Skeletal muscle satellite cell (primary cell): ENCODE data around the gene EXOSC9.

Source experiments
- H3K27me3 ChIP-seq: 2 replicates; pipeline ENCODE4 v1.7.0; 2013; ENCODE audit warnings: low read length; ENCODE audit not compliant: control insufficient read depth, insufficient read depth
- H3K36me3 ChIP-seq: 2 replicates; pipeline ENCODE4 v1.7.0; 2013; ENCODE audit warnings: mild to moderate bottlenecking, control low read depth, low read length; ENCODE audit not compliant: insufficient read depth
- H3K4me1 ChIP-seq: 2 replicates; pipeline ENCODE4 v1.7.0; 2013; ENCODE audit warnings: low read length; ENCODE audit not compliant: control insufficient read depth, insufficient read depth
- H3K4me2 ChIP-seq: 2 replicates; pipeline ENCODE4 v1.7.0; 2013; ENCODE audit warnings: mild to moderate bottlenecking, low read length
- H3K4me3 ChIP-seq: 2 replicates; pipeline ENCODE4 v1.7.0; 2013; ENCODE audit warnings: low read length
- H3K9ac ChIP-seq: 2 replicates; pipeline ENCODE4 v1.7.0; 2013; ENCODE audit warnings: mild to moderate bottlenecking, low read depth, low read length, moderate library complexity
- H3K9me3 ChIP-seq: replicated peaks from 2 replicates; pipeline ENCODE4 v1.7.0; 2013; ENCODE audit warnings: mild to moderate bottlenecking, control low read depth, low read length

The EXOSC9 gene

DNA sequence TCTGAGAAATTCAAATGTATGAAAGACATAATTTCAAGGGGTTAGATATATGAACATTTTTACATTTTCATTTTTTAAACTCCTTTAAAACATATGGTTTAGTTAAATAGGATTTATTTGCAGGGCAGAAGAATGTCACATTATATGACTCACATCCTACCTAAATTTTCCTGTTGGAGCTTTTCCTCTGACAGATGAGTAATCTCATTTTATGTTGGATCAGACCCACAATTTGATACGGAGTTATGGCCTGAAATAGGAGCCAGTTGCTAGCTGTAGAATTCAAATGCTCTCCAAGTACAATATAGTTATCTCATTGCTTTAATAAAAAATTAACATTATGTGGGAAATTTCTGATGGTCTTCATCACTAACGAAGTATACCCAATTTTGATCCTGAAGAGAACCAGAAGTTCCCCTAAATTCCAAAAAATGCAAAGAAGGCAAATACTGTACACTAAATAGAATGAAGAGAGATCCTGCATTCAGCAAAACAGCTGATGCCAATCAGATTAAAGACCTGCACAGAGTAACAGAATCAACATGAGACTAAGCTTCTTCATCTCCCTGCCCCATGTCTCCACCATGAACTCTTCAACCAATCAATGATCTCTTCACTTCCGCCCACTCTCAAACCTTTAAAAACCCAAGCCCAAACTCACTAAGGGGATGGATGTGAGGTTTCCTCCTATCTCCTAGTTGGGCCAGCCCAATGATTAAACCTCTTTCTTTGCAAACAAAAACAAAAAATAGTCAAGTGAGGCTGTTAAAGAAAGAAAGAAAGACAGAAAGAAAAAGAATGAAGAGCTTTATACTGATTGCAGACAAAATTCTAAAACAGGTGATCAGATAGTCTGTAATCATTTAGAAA is 10.9 kb upstream of the EXOSC9 start:
- no peaks in the 10 kb centered on the region for H3K36me3 ChIP-seq
- H3K4me1 ChIP-seq, result peaks cover 68% of the 10 kb centered on the region
- no peaks in the 10 kb centered on the region for H3K27me3 ChIP-seq
- no peak overlapping the region for H3K4me3 ChIP-seq
- H3K4me2 ChIP-seq, result peak overlapping the region; percentile 49
- H3K9me3 ChIP-seq, result no peaks in the 10 kb centered on the region
- peak overlapping the region; percentile 68 for H3K9ac ChIP-seq

- H3K4me3 ChIP-seq, result no peak overlapping the region
- H3K36me3 ChIP-seq, result no peaks in the 10 kb centered on the region
- H3K27me3 ChIP-seq, result no peaks in the 10 kb centered on the region
- H3K4me2 ChIP-seq, result peak overlapping the region; percentile 41
- no peaks in the 10 kb centered on the region for H3K9me3 ChIP-seq
- peak overlapping the region; percentile 68 for H3K9ac ChIP-seq
- peaks cover 64% of the 10 kb centered on the region for H3K4me1 ChIP-seq
Observed at GRCh38 chr4:121790976-121791375, 10.1 kb upstream of the EXOSC9 start.

GRCh38 chr4:121791481-121791880 is 9.6 kb upstream of the EXOSC9 start:
- H3K9ac ChIP-seq, result peak overlapping the region; percentile 68
- peak overlapping the region; percentile 41 for H3K4me2 ChIP-seq
- H3K27me3 ChIP-seq, result no peaks in the 10 kb centered on the region
- peaks cover 59% of the 10 kb centered on the region for H3K4me1 ChIP-seq
- no peaks in the 10 kb centered on the region for H3K9me3 ChIP-seq
- no peaks in the 10 kb centered on the region for H3K36me3 ChIP-seq
- H3K4me3 ChIP-seq, result no peak overlapping the region

GRCh38 chr4:121792966-121793365 is 8.2 kb upstream of the EXOSC9 start:
- Histone ChIP-seq H3K4me3 (no peak overlapping the region), H3K9me3 (no peaks in the 10 kb centered on the region), H3K36me3 (no peaks in the 10 kb centered on the region), H3K4me1 (peaks cover 52% of the 10 kb centered on the region), H3K9ac (no peak overlapping the region), H3K27me3 (no peaks in the 10 kb centered on the region), H3K4me2 (no peak overlapping the region)

- no peaks in the 10 kb centered on the region for H3K27me3 ChIP-seq
- H3K4me1 ChIP-seq, result peaks cover 38% of the 10 kb centered on the region
- no peak overlapping the region for H3K4me3 ChIP-seq
- H3K9me3 ChIP-seq, result no peaks in the 10 kb centered on the region
- no peak overlapping the region for H3K9ac ChIP-seq
- no peaks in the 10 kb centered on the region for H3K36me3 ChIP-seq
- no peak overlapping the region for H3K4me2 ChIP-seq
Observed at GRCh38 chr4:121794505-121795188, 6.5 kb upstream of the EXOSC9 start.

- Histone ChIP-seq H3K27me3 (no peaks in the 10 kb centered on the region), H3K9ac (no peak overlapping the region), H3K4me3 (no peak overlapping the region), H3K9me3 (no peaks in the 10 kb centered on the region), H3K4me1 (peaks cover 31% of the 10 kb centered on the region), H3K36me3 (no peaks in the 10 kb centered on the region), H3K4me2 (no peak overlapping the region)
Observed at GRCh38 chr4:121796283-121796682, 4.8 kb upstream of the EXOSC9 start.

DNA sequence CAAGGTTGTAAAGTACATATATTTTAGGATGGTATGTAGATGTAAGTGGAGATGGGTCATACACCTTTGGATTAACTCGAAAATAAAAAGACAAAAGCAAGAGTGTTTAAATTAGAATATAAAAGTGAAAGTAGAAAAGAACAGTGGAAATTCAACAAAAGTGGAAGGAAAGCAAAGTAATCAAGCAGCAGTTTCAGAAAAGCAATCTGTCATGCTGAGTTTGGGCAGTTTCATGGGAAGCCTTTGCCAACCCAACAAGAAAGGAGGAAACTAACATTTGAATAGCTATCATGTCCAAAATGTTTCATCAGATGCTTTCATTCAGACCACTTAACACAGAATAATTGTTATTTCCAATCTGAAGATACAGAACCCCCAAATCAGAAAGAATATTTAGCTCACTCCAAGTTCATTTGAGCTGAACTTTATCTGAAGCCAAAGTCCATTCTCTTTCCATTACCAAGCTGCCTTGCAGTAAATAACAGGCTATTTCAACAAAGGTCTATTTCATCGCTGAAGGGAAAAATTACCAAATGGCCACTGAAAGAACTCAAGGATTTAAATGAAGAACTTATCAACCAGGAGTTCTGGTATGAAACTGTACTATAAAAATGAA is 1.8 kb upstream of the EXOSC9 start:
- H3K4me3 ChIP-seq, result no peak overlapping the region
- H3K9ac ChIP-seq, result no peak overlapping the region
- H3K4me1 ChIP-seq, result peaks cover 29% of the 10 kb centered on the region
- H3K4me2 ChIP-seq, result no peak overlapping the region
- H3K27me3 ChIP-seq, result no peaks in the 10 kb centered on the region
- H3K36me3 ChIP-seq, result peaks cover 14% of the 10 kb centered on the region
- no peaks in the 10 kb centered on the region for H3K9me3 ChIP-seq

- Histone ChIP-seq H3K4me3 (no peak overlapping the region), H3K9ac (peak overlapping the region; percentile 95), H3K4me1 (peaks cover 25% of the 10 kb centered on the region), H3K36me3 (peaks cover 21% of the 10 kb centered on the region), H3K9me3 (no peaks in the 10 kb centered on the region), H3K4me2 (peak overlapping the region; percentile 88), H3K27me3 (no peaks in the 10 kb centered on the region)
Observed at GRCh38 chr4:121799867-121800501, 1.1 kb upstream of the EXOSC9 start.

GRCh38 chr4:121800638-121800960 is 524 bp upstream of the EXOSC9 start:
- Histone ChIP-seq H3K36me3 (peaks cover 25% of the 10 kb centered on the region), H3K9ac (peak overlapping the region; percentile 95), H3K9me3 (no peaks in the 10 kb centered on the region), H3K4me3 (peak overlapping the region; percentile 88), H3K4me1 (peaks cover 24% of the 10 kb centered on the region), H3K4me2 (peak overlapping the region; percentile 88), H3K27me3 (no peaks in the 10 kb centered on the region)

GRCh38 chr4:121801715-121802075 is 572 bp downstream of the EXOSC9 start:
- H3K4me2 ChIP-seq, result peak overlapping the region; percentile 88
- peaks cover 32% of the 10 kb centered on the region for H3K36me3 ChIP-seq
- H3K9ac ChIP-seq, result peak overlapping the region; percentile 95
- peak overlapping the region; percentile 88 for H3K4me3 ChIP-seq
- no peaks in the 10 kb centered on the region for H3K9me3 ChIP-seq
- peaks cover 21% of the 10 kb centered on the region for H3K4me1 ChIP-seq
- H3K27me3 ChIP-seq, result no peaks in the 10 kb centered on the region

- Histone ChIP-seq H3K9ac (no peak overlapping the region), H3K27me3 (no peaks in the 10 kb centered on the region), H3K4me3 (no peak overlapping the region), H3K4me1 (peaks cover 10% of the 10 kb centered on the region), H3K36me3 (peaks cover 64% of the 10 kb centered on the region), H3K4me2 (no peak overlapping the region), H3K9me3 (no peaks in the 10 kb centered on the region)
Observed at GRCh38 chr4:121806411-121806810, 5.3 kb downstream of the EXOSC9 start.
